Kidney (tissue), 14 donors: ENCODE data around the gene WDR49. TPM values are rescaled to one million over a fixed set of nuclear protein-coding genes. Genes with fewer than 3 reads are reported as not detected.

Experiments
- DNase-seq, 5 donors: peaks; one replicate each; pipeline ENCODE4 v3.0.0-alpha.2; 2013 to 2020
- FAIRE-seq: peaks from 2 replicates; lab custom pipeline; 2012; peaks lifted over from hg19 to GRCh38; lab: Jason Lieb, UNC
- H3K27ac ChIP-seq, 2 donors: one replicate each; pipeline ENCODE4 v1.7.0; 2013; ENCODE audit warnings: low read depth in 2 of 2, low read length in 2 of 2, inconsistent platforms in 1 of 2
- H3K27me3 ChIP-seq: one replicate; pipeline ENCODE4 v1.7.1; 2013; ENCODE audit warnings: low read length, inconsistent platforms; ENCODE audit not compliant: control insufficient read depth, insufficient read depth
- H3K36me3 ChIP-seq, 3 donors: one replicate each; pipeline versions ENCODE4 v1.7.0 to v1.7.1; 2013; ENCODE audit warnings: low read length in 3 of 3, control low read depth in 1 of 3, inconsistent platforms in 1 of 3; ENCODE audit not compliant: insufficient read depth in 3 of 3, control insufficient read depth in 2 of 3
- H3K4me1 ChIP-seq, 3 donors: one replicate each; pipeline versions ENCODE4 v1.7.0 to v1.7.1; 2013; ENCODE audit warnings: low read length in 3 of 3, inconsistent platforms in 1 of 3, low read depth in 1 of 3; ENCODE audit not compliant: control insufficient read depth in 2 of 3, insufficient read depth in 2 of 3
- H3K4me3 ChIP-seq, 3 donors: one replicate each; pipeline versions ENCODE4 v1.7.0 to v1.8.1; 2013; ENCODE audit warnings: low read length in 3 of 3, control low read depth in 1 of 3, inconsistent platforms in 1 of 3
- H3K9ac ChIP-seq, 3 donors: one replicate each; pipeline versions ENCODE4 v1.7.0 to v1.7.1; 2013; ENCODE audit warnings: low read length in 3 of 3, control low read depth in 1 of 3, inconsistent platforms in 1 of 3
- H3K9me3 ChIP-seq, 3 donors: one replicate each; pipeline versions ENCODE4 v1.7.0 to v1.7.1; 2013; ENCODE audit warnings: low read length in 3 of 3, control low read depth in 1 of 3, inconsistent platforms in 1 of 3; ENCODE audit not compliant: control insufficient read depth in 2 of 3, insufficient read depth in 1 of 3
- intact Hi-C: fragments of 100-400 bp; cut with DNase I; formaldehyde crosslinking; loops from one replicate; pipeline ENCODE4 v1.11.1; 2022
- polyA plus RNA-seq: library from polyadenylated mRNA; stranded (reverse); fragments of 350-450 nt; fragmentation: Illumina TruSeq; extraction: RNeasy Lipid Tissue Mini Kit (QIAGEN cat#74804); gene quantifications from one replicate; pipeline ENCODE4 v1.2.3, GENCODE V29; 2014; ENCODE audit warnings: low read depth, low replicate concordance; ENCODE audit not compliant: insufficient read depth
- total RNA-seq: library from RNA; stranded (reverse); fragmentation: NEBNext Ultra II Directional; extraction: Animal tissue kit (Norgen Biotek cat#: 25700); gene quantifications from one replicate; pipeline ENCODE4 v1.2.1, GENCODE V29; 2021
- TF ChIP-seq, protein P1 (sequence below): IDR thresholded peaks from 3 replicates; pipeline ENCODE4 v1.5.1; 2012; ENCODE audit warnings: mild to moderate bottlenecking, moderate library complexity, borderline replicate concordance; ENCODE audit not compliant: insufficient read depth; ENCODE audit errors: extremely low read depth
- donor health status: control.
- donor health status: control.
- donor health status: control.
- donor health status: control.
- donor health status: control.
- donor health status: DM: yes; HTN: yes; CAD: no.
- donor health status: Normal renal cell carcinoma (clear cell type).

Gene WDR49
- total and polyA plus RNA-seq, 2 donors from 2014 or later, result 0.43 to 1.0 TPM

DNA sequence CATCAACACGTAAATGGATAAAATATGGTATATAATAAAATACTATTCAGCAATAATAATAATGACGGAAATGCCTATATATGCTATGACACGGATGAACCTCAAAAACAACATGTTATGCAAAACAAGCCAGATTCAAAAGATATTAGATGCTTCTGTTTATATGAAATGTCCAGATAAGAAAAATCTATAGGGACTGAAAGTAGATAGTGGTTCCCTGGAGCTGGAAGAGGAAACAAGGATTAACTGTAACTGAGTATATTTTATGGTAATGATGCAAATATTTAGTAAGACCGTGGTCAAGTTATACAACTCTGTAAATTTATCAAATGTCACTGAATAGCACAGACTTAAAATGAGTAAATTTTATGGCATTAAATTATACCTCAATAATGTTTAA, 25.8 kb upstream of the WDR49 start:
- Histone ChIP-seq H3K9me3 (peaks cover 0 to 4% (median 2%) of the 10 kb centered on the region in 3 donors), H3K4me3 (no peak overlapping the region), H3K36me3 (peaks cover 2 to 9% (median 8%) of the 10 kb centered on the region in 3 donors), H3K27me3 (no peaks in the 10 kb centered on the region), H3K27ac (no peak overlapping the region), H3K9ac (no peak overlapping the region), H3K4me1 (no peaks in the 10 kb centered on the region)
- intact Hi-C loops, result no loop called here
- DNase-seq, result no peak
- no peak for FAIRE-seq
- TF ChIP-seq, protein P1, sequence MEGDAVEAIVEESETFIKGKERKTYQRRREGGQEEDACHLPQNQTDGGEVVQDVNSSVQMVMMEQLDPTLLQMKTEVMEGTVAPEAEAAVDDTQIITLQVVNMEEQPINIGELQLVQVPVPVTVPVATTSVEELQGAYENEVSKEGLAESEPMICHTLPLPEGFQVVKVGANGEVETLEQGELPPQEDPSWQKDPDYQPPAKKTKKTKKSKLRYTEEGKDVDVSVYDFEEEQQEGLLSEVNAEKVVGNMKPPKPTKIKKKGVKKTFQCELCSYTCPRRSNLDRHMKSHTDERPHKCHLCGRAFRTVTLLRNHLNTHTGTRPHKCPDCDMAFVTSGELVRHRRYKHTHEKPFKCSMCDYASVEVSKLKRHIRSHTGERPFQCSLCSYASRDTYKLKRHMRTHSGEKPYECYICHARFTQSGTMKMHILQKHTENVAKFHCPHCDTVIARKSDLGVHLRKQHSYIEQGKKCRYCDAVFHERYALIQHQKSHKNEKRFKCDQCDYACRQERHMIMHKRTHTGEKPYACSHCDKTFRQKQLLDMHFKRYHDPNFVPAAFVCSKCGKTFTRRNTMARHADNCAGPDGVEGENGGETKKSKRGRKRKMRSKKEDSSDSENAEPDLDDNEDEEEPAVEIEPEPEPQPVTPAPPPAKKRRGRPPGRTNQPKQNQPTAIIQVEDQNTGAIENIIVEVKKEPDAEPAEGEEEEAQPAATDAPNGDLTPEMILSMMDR, result no peak

DNA sequence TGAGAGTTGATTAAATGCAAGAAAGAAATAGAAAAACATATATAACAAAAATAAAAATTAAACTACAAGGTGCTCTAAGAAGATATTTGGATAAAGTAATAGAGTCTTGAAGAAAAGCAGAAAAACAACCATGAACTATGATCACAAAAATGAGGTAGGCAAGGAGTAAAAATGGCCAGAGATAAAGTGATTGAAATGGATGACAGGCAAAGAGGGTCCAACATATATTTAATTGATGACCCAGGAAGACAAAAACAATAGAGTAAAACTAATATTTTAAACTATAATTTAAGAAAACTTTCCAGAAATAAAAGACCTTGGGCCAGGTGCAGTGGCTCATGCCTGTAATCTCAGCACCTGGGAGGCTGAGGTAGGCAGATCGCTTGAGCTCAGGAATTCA, 22.1 kb upstream of the WDR49 start:
- no peaks in the 10 kb centered on the region for H3K27me3 ChIP-seq
- intact Hi-C loops, result no loop called here

DNA sequence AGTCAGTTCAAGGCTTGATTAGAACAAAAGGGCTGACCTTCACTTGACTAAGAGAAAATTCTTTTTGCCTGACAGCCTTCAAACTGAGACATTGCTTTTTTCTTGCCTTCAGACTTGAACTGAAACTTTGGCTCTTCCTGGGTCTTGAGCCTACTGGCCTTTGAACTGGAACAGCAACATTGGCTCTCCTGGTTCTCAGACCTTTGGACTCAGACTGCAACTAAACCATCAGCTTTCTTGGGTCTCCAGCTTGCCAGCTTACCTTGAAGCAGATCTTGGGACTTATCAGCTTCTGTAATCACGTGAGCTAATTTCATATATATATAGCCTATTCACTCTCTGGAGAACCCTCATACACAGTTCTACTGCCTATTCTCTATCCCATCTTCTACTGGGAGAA, 19.5 kb upstream of the WDR49 start:
- FAIRE-seq, result no peak
- H3K9me3 ChIP-seq, result peaks cover 0 to 4% (median 2%) of the 10 kb centered on the region in 3 donors

More for the DNA sequence above, 22.1 kb upstream of the WDR49 start:
- H3K4me1 ChIP-seq, result no peaks in the 10 kb centered on the region
- peaks cover 0 to 5% (median 2%) of the 10 kb centered on the region in 3 donors for H3K36me3 ChIP-seq
- FAIRE-seq, result no peak
- peaks cover 0 to 4% (median 2%) of the 10 kb centered on the region in 3 donors for H3K9me3 ChIP-seq
- TF ChIP-seq, protein P1, result no peak
- H3K27ac ChIP-seq, result no peak overlapping the region
- DNase-seq, result no peak
- H3K9ac ChIP-seq, result no peak overlapping the region
- no peak overlapping the region for H3K4me3 ChIP-seq

More for the DNA sequence above, 19.5 kb upstream of the WDR49 start:
- no peaks in the 10 kb centered on the region for H3K27me3 ChIP-seq
- TF ChIP-seq, protein P1, result no peak
- no peaks in the 10 kb centered on the region for H3K4me1 ChIP-seq
- H3K36me3 ChIP-seq, result peaks cover 0 to 5% (median 0%) of the 10 kb centered on the region in 3 donors
- intact Hi-C loops, result no loop called here
- no peak overlapping the region for H3K27ac ChIP-seq
- DNase-seq, result no peak
- no peak overlapping the region for H3K4me3 ChIP-seq
- no peak overlapping the region for H3K9ac ChIP-seq
